Stimulated activated CD4-positive, alpha-beta T cell treated with anti-CD3 and anti-CD28 coated beads, TNF-alpha, amount 100 ng/mL, for 4 hours (primary cell): ENCODE results near the gene KRTAP9-2.
"Not testable (repeated sequence)": the region's sequence is repeated elsewhere in the genome, so short reads cannot be mapped to it uniquely, and the experiment has no call there.

Experiments used
- DNase-seq, 3 experiments: peaks; one replicate each; pipeline ENCODE4 v3.0.0-alpha.2; 2020; ENCODE audit warnings: low read depth in 3 of 3

KRTAP9-2 gene

GRCh38 chr17:41237116-41237515 lies 10.7 kb downstream of the KRTAP9-2 start:
- DNase-seq = not testable (repeated sequence)

GRCh38 chr17:41237949-41238437 lies 11.5 kb downstream of the KRTAP9-2 start, which contains the start of gene KRTAP9-8:
TSS of gene KRTAP9-8 (plus strand) at chr17:41237999. CDS start at chr17:41238052, 53 bp downstream.
- DNase-seq = not testable (repeated sequence)

DNA sequence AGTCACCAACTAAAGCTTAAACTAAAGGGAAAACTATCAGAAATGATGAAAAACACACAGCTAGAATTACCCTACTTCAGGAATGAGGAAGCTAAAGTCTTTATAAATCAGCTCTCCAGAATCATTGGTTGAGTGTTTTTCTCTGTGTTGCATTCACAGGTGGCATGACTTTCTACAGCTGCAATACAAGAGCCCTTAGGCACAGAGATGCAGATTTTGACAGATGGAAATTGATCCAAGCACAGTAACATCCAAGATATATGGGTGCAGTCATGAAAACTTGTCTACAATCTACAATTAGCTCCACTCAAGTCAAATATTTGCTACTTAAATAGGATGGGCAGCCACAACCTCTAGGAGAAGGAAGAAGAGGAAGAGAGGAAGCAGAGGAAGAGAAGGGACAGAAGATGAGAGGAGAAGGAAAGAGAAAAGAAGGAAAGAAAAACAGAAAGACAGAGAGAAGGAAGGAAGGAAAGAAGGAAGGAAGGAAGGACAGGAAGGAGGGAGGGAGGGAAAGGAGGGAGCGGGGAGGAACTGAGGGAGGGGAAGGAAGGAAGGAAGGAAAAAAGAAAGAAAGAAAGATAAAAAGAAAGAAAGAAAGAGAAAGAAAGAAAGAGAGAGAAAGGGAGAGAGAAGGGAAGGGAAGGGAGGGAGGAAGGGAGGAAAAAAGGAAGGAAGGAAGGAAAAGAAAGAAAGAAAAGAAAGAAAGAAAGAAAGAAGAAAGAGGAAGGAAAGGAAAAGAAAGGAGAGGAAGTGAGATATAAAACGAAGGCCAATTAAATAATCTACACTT lies 20.7 kb downstream of the KRTAP9-2 start:
- not testable (repeated sequence) for DNase-seq

DNA sequence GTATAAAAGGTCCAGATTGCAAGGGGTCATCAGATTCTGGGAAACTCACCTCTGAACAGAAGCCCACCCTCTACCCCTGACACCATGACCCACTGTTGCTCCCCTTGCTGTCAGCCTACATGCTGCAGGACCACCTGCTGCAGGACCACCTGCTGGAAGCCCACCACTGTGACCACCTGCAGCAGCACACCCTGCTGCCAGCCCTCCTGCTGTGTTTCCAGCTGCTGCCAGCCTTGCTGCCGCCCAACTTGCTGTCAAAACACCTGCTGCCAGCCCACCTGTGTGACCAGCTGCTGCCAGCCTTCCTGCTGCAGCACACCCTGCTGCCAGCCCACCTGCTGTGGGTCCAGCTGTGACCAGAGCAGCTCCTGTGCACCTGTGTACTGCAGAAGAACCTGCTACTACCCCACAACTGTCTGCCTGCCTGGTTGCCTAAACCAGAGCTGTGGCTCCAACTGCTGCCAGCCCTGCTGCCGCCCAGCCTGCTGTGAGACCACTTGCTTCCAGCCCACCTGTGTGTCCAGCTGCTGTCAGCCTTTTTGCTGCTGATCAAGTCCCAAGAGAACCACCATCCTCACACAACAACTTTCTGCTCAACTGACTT lies 23.3 kb downstream of the KRTAP9-2 start, which contains the start of gene KRTAP9-4:
Gene KRTAP9-4 (plus strand): TSS at position 51 of the 604 bp plus-strand sequence. CDS start 34 bp downstream, at position 85.
- DNase-seq = not testable (repeated sequence)

DNA sequence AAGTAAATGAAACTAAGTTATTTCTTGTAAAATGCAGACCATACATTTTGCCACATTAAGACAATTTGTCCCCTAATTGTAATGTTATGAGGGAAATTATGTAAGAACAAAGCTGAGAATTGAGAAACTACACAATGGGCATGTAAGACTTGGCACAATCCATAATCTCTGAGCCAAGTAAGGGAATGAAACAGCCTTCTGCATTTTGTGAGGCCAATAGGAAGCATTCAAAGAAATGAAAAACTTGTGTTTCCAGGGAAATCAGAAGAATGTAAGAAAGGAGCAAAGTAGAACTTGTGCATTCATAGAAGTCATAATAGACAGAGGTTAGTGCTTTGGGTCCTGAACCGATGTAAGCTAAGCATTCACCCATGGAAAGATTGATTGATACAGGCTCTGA lies 24.8 kb downstream of the KRTAP9-2 start:
- no peak for DNase-seq

- no peak for DNase-seq
Measured at GRCh38 chr17:41254861-41255260, 28.4 kb downstream of the KRTAP9-2 start.

- DNase-seq = not testable (repeated sequence)
Measured at GRCh38 chr17:41255381-41256290, 29.2 kb downstream of the KRTAP9-2 start, which contains the start of gene KRTAP9-9. TSS of gene KRTAP9-9 (plus strand) at chr17:41255384.

- no peak for DNase-seq
Measured at GRCh38 chr17:41256291-41256685, 29.8 kb downstream of the KRTAP9-2 start.

DNA sequence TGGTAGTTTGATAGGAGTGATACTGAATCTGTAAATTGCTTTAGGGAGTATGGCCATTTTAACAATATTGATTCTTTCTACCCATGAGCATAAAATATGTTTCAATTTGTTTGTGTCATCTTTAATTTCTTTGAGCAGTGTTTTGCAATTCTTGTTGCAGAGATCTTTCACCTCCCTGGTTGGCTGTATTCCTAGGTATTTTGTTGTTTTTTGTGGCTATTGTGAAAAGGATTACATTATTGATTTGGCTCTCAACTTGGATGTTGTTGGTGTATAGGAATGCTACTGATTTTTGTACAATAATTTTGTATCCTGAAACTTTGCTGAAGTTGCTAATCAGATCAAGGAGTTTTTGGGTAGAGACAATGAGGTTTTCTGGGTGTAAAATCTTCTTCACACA lies 32.0 kb downstream of the KRTAP9-2 start:
- DNase-seq = no peak

GRCh38 chr17:41263212-41263611 lies 36.8 kb downstream of the KRTAP9-2 start:
- no peak for DNase-seq

- no peak for DNase-seq
Measured at GRCh38 chr17:41264599-41264998, 38.2 kb downstream of the KRTAP9-2 start.

- DNase-seq = no peak
Measured at GRCh38 chr17:41265078-41265477, 38.6 kb downstream of the KRTAP9-2 start, which contains the start of gene KRTAP9-6. TSS of gene KRTAP9-6 (plus strand) at chr17:41265378. CDS start at chr17:41265378, 0 bp downstream.

GRCh38 chr17:41267711-41268110 lies 41.3 kb downstream of the KRTAP9-2 start:
- DNase-seq = no peak

DNA sequence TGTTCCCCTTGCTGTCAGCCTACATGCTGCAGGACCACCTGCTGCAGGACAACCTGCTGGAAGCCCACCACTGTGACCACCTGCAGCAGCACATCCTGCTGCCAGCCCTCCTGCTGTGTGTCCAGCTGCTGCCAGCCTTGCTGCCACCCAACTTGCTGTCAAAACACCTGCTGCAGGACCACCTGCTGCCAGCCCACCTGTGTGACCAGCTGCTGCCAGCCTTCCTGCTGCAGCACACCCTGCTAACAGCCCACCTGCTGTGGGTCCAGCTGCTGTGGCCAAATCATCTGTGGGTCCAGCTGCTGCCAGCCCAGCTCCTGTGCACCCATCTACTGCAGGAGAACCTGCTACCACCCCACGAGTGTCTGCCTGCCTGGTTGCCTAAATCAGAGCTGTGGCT lies 44.9 kb downstream of the KRTAP9-2 start:
- DNase-seq = not testable (repeated sequence)

DNA sequence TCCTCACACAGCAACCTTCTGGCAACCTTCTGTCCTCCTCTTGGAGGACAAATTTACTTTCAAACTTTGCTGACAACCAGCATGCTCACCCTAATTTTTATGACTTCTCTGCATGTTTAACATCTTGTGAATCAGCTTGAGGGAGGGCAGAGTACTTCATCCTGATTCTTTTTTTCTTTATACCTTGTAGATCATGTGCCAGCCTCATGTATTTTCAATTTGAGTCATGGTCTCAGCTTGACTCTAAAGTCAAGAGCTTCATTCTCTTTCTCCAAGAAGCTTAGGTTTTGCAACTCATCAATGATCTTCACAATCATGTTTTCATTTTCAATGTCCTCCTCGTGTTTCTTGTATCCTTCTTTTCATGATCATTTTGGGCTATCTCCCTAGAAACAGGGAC lies 45.4 kb downstream of the KRTAP9-2 start:
- DNase-seq = no peak

- not testable (repeated sequence) for DNase-seq
Measured at GRCh38 chr17:41275648-41276190, 49.3 kb downstream of the KRTAP9-2 start, which contains the start of gene KRTAP9-7. TSS of gene KRTAP9-7 (plus strand) at chr17:41275698. CDS start at chr17:41275698, 0 bp downstream.
